AG04449 (cell line): ENCODE data around the gene CEL.

Source experiments
- CTCF ChIA-PET: fragments of 350-600 bp; formaldehyde crosslinking; extraction: SDS; loops from one replicate; lab custom pipeline; 2021; ENCODE audit warnings: antibody characterized with exemption; lab: Yijun Ruan, JAX
- POLR2A ChIA-PET: fragments of 400-600, 350-600 bp; formaldehyde crosslinking; extraction: SDS; loops from one replicate; lab custom pipeline; 2020; ENCODE audit warnings: antibody characterized with exemption, inconsistent platforms; lab: Yijun Ruan, JAX
- DNase-seq: peaks from one replicate; pipeline ENCODE4 v3.0.0-alpha.2; 2010; ENCODE audit warnings: low read depth, low spot score
- H3K4me3 ChIP-seq: 2 replicates; pipeline ENCODE4 v1.5.1; 2011; ENCODE audit warnings: low read depth, mild to moderate bottlenecking, control low read depth, low read length
- CTCF ChIP-seq: IDR thresholded peaks from one replicate; pipeline ENCODE4 v1.5.1; 2011; ENCODE audit warnings: mild to moderate bottlenecking, moderate library complexity, low read length, control low read depth, inconsistent platforms; ENCODE audit not compliant: insufficient read depth; ENCODE audit errors: missing control alignments

CEL gene

GRCh38 chr9:133107961-133108793 lies 46.4 kb downstream of the CEL start:
- no peak overlapping the region for H3K4me3 ChIP-seq
- POLR2A ChIA-PET: no interaction called here
- DNase-seq: no peak
- no peak for TF ChIP-seq CTCF
- CTCF ChIA-PET: interaction anchor here (1.0 to 30.1 kb wide), 6 partner anchors 7 to 41 kb away, joined by 3 to 739 read pairs (median 12); no protein-coding TSS in a partner anchor

GRCh38 chr9:133108794-133109641 lies 47.2 kb downstream of the CEL start:
- ChIA-PET CTCF (interaction anchor here (1.0 to 30.1 kb wide), 5 partner anchors 6 to 40 kb away, joined by 3 to 739 read pairs (median 20); no protein-coding TSS in a partner anchor), POLR2A (no interaction called here)
- no peak for DNase-seq
- no peak overlapping the region for H3K4me3 ChIP-seq
- no peak for TF ChIP-seq CTCF

- ChIA-PET CTCF (interaction anchor here (1.6 to 30.1 kb wide), 5 partner anchors 5 to 39 kb away, joined by 4 to 739 read pairs (median 139); no protein-coding TSS in a partner anchor), POLR2A (no interaction called here)
- H3K4me3 ChIP-seq: no peak overlapping the region
- no peak for DNase-seq
- TF ChIP-seq CTCF: no peak
Observed at GRCh38 chr9:133109931-133110650, 48.3 kb downstream of the CEL start.

- no peak overlapping the region for H3K4me3 ChIP-seq
- no peak for DNase-seq
- CTCF ChIA-PET: interaction anchor here (1.1 to 30.1 kb wide), 5 partner anchors 7 to 72 kb away, joined by 3 to 739 read pairs (median 4); no protein-coding TSS in a partner anchor
- TF ChIP-seq CTCF: no peak
- POLR2A ChIA-PET: no interaction called here
Observed at GRCh38 chr9:133111808-133112662, 50.3 kb downstream of the CEL start.

GRCh38 chr9:133112663-133113026 lies 50.9 kb downstream of the CEL start:
- H3K4me3 ChIP-seq: no peak overlapping the region
- no peak for DNase-seq
- CTCF ChIA-PET: interaction anchor here (1.3 to 30.1 kb wide), 4 partner anchors 7 to 37 kb away, joined by 3 to 739 read pairs (median 72); no protein-coding TSS in a partner anchor
- POLR2A ChIA-PET: no interaction called here
- no peak for TF ChIP-seq CTCF
